GM12878 (cell line): Measurements from ENCODE around the gene SPIB. TPM values are rescaled to one million over a fixed set of nuclear protein-coding genes. Genes with fewer than 3 reads are reported as not detected.

Experiments used
- BCLAF1 ChIP-seq: fragments of 450-650 bp; IDR thresholded peaks from 2 replicates; pipeline ENCODE4 v1.6.1; 2017; ENCODE audit warnings: antibody characterized with exemption, mild to moderate bottlenecking, moderate library complexity
- CEBPB ChIP-seq, 2 experiments: fragments of 150-350 bp in 1 of 2; IDR thresholded peaks; 2 replicates each; pipeline ENCODE4 v1.6.1; 2012 to 2014; ENCODE audit warnings: low read depth in 2 of 2, low read length in 2 of 2, borderline replicate concordance in 1 of 2, inconsistent platforms in 1 of 2
- LARP7 ChIP-seq: fragments of 450-650 bp; IDR thresholded peaks from 2 replicates; pipeline ENCODE4 v1.6.1; 2017; ENCODE audit warnings: mild to moderate bottlenecking
- NBN ChIP-seq: fragments of 450-650 bp; IDR thresholded peaks from 2 replicates; pipeline ENCODE4 v1.6.1; 2016
- NR2C1 ChIP-seq: fragments of 450-650 bp; IDR thresholded peaks from 2 replicates; pipeline ENCODE4 v1.6.1; 2017; ENCODE audit warnings: antibody characterized with exemption, mild to moderate bottlenecking, moderate library complexity
- PAX8 ChIP-seq: fragments of 450-650 bp; IDR thresholded peaks from 2 replicates; pipeline ENCODE4 v1.6.1; 2017; ENCODE audit warnings: mild to moderate bottlenecking, moderate library complexity
- PBX3 ChIP-seq: IDR thresholded peaks from 2 replicates; pipeline ENCODE4 v1.6.1; 2011; ENCODE audit warnings: mild to moderate bottlenecking, low read depth, low read length, moderate library complexity; ENCODE audit not compliant: insufficient replicate concordance
- PML ChIP-seq: IDR thresholded peaks from 2 replicates; pipeline ENCODE4 v1.6.1; 2012; ENCODE audit warnings: low read length, inconsistent platforms
- RCOR1 ChIP-seq: conservative IDR thresholded peaks from 2 replicates; pipeline ENCODE4 v1.6.1; 2012; ENCODE audit warnings: low read depth, low read length, improper control_type of control experiment
- RFX5 ChIP-seq: IDR thresholded peaks from 2 replicates; pipeline ENCODE4 v1.6.1; 2011; ENCODE audit warnings: low read depth, low read length, improper control_type of control experiment
- TCF3 ChIP-seq: IDR thresholded peaks from 2 replicates; pipeline ENCODE4 v1.6.1; 2012; ENCODE audit warnings: low read depth, mild to moderate bottlenecking, low read length, borderline replicate concordance; ENCODE audit not compliant: insufficient read depth
- ZNF217 ChIP-seq: fragments of 450-650 bp; IDR thresholded peaks from 2 replicates; pipeline ENCODE4 v1.6.1; 2017; ENCODE audit warnings: antibody characterized with exemption, mild to moderate bottlenecking
- ZNF384 ChIP-seq: IDR thresholded peaks from 2 replicates; pipeline ENCODE4 v1.6.1; 2012; ENCODE audit warnings: low read depth, mild to moderate bottlenecking, low read length, improper control_type of control experiment, borderline replicate concordance
- ZNF622 ChIP-seq: fragments of 450-650 bp; IDR thresholded peaks from 2 replicates; pipeline ENCODE4 v1.6.1; 2017; ENCODE audit warnings: mild to moderate bottlenecking, inconsistent platforms
- polyA plus RNA-seq, 11 experiments: library from polyadenylated mRNA; depleted of rRNA in 4 of 11; unstranded in 6 of 11; stranded (reverse) in 5 of 11; fragments of >200 nt; fragmentation: Nextera tagmentation in 4 of 11; fragmentation: Illumina TruSeq in 1 of 11; extraction: Ambion mirVana in 4 of 11; extraction: Trizol in 1 of 11; gene quantifications; 1 replicate in 1 of 11; 2 replicates in 10 of 11; pipeline versions ENCODE4 v1.2.1 to v1.2.3, GENCODE V29; 2011 to 2016; ENCODE audit warnings: inconsistent platforms in 2 of 11, missing spikeins in 2 of 11, low read depth in 1 of 11
- total RNA-seq, 4 experiments: library from RNA; depleted of rRNA in 3 of 4; stranded (reverse); fragments of >200 nt in 3 of 4; fragmentation: Illumina TruSeq in 1 of 4; extraction: Trizol in 1 of 4; gene quantifications; 2 replicates each; pipeline versions ENCODE4 v1.2.1 to v1.2.3, GENCODE V29; 2013 to 2021
- TF ChIP-seq, protein P1 (sequence below): fragments of 450-650 bp; IDR thresholded peaks from 2 replicates; pipeline ENCODE4 v1.6.1; 2014; ENCODE audit warnings: mild to moderate bottlenecking

SPIB gene
- total and polyA plus RNA-seq, 10 of the 15 experiments (the other 5 are each of a cell fraction or from before 2014, with no cell fraction given): 3.5 to 123 (median 56.0) TPM

DNA sequence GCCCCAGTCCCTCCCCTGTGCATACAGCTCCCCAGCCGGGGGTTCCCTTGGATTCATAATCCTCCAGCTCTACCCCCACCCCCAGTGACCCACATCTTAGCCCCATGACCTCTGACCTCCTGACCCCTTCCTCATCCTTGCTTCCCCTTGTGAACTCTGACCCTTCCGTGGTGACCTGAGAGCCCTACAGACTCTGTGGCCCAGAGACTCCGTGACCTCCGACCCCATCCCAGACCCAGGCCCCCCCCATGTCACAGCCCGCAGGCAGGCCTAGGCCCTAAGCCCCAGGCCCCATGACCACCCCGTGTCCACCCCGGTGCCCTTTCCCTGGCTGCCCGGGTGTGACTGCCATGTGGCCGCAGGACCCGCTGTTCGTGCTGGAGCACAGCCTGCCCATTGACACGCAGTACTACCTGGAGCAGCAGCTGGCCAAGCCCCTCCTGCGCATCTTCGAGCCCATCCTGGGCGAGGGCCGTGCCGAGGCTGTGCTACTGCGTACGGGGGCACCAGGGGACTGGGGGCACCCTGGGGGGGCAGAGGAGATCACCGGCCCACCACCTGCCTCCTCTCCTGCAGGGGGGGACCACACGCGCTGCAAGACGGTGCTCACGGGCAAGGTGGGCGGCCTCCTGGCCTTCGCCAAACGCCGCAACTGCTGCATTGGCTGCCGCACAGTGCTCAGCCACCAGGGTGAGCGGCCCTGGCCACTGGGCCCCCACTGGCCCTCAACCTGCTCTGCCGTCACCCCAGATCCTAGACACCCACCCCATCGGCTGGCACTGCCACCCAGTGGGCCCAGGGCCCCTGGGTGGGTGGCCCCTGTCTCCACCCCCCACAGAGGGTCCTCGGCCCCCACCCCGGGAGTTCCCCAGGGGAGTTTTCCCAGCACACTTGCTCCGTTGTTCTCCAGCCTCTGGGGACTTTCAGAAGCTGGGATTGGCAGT lies 2.4 kb upstream of the SPIB start (continued):
- no peak for TF ChIP-seq RFX5
- TF ChIP-seq ZNF622: no peak
- TF ChIP-seq NBN: 0 out of 2 replicates have a peak, but pooled peaks have one; percentile 12
- TF ChIP-seq LARP7: no peak
- TF ChIP-seq BCLAF1: no peak
- TF ChIP-seq TCF3: no peak
- TF ChIP-seq PML: no peak
- no peak; the same call in 1 of the 2 replicates for TF ChIP-seq ZNF217
- no peak for TF ChIP-seq PBX3
- TF ChIP-seq NR2C1: peak; percentile 97
- TF ChIP-seq, protein P1, sequence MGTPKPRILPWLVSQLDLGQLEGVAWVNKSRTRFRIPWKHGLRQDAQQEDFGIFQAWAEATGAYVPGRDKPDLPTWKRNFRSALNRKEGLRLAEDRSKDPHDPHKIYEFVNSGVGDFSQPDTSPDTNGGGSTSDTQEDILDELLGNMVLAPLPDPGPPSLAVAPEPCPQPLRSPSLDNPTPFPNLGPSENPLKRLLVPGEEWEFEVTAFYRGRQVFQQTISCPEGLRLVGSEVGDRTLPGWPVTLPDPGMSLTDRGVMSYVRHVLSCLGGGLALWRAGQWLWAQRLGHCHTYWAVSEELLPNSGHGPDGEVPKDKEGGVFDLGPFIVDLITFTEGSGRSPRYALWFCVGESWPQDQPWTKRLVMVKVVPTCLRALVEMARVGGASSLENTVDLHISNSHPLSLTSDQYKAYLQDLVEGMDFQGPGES: no peak
- TF ChIP-seq PAX8: no peak
- no peak for TF ChIP-seq RCOR1
- no peak for TF ChIP-seq CEBPB (IDR thresholded peaks at IDR 0.05; ENCODE audit: borderline replicate concordance in 1 of 2, low read depth in 2 of 2, low read length in 2 of 2)
- TF ChIP-seq ZNF384: no peak
